ENCODE results near the gene ZSCAN22.

GRCh38 chr19:58279042-58279924 is 47.5 kb upstream of the ZSCAN22 start:
- TF ChIP-seq POLR2A (IDR thresholded peaks at IDR 0.05; ENCODE audit: low read depth, low read length): no peak
- TF ChIP-seq POLR2AphosphoS5 (IDR thresholded peaks at IDR 0.05; ENCODE audit: low read depth, low read length): no peak
- TF ChIP-seq TAF1 (IDR thresholded peaks at IDR 0.05; ENCODE audit: borderline replicate concordance, low read depth, low read length): no peak

Data from GM12892 (cell line).